ENCODE data around the gene EPS8L2.

EPS8L2 gene

DNA sequence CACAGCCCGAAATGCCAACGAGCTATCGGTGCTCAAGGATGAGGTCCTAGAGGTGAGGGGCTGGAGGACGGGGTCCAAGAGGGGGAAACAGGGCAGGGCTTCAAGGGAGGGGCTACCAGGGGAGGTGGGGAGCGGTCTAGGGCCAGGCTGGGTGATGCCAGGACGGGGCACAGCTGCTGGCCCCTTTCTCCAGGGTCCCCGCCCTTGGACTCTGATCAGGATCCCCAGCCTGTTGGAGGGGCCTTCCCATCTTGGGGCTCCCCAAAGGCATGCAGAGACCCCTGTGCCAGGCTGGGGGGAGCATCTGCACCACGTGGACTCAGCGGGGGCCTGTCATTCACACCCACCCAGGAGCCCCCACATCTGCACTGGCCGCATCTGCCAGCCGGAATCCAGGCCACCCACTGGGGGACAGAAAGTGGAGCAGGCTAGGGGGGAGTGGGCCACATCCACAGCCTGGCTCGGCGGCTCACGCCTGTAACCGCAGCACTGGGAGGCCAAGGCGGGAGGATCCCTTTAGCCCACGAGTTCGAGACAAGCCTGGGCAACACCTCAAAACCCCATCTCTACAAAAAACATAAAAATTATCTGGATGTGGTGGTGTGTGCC lies 18.9 kb downstream of the EPS8L2 start (continued):
- TF ChIP-seq, protein P1, sequence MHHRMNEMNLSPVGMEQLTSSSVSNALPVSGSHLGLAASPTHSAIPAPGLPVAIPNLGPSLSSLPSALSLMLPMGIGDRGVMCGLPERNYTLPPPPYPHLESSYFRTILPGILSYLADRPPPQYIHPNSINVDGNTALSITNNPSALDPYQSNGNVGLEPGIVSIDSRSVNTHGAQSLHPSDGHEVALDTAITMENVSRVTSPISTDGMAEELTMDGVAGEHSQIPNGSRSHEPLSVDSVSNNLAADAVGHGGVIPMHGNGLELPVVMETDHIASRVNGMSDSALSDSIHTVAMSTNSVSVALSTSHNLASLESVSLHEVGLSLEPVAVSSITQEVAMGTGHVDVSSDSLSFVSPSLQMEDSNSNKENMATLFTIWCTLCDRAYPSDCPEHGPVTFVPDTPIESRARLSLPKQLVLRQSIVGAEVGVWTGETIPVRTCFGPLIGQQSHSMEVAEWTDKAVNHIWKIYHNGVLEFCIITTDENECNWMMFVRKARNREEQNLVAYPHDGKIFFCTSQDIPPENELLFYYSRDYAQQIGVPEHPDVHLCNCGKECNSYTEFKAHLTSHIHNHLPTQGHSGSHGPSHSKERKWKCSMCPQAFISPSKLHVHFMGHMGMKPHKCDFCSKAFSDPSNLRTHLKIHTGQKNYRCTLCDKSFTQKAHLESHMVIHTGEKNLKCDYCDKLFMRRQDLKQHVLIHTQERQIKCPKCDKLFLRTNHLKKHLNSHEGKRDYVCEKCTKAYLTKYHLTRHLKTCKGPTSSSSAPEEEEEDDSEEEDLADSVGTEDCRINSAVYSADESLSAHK (tag by site-specific recombination; IDR thresholded peaks at IDR 0.05), result no peak
- no peak for TF ChIP-seq ZNF558 (tag by site-specific recombination; IDR thresholded peaks at IDR 0.05)
- no peak for TF ChIP-seq ZNF155 (tag by site-specific recombination; IDR thresholded peaks at IDR 0.05)
- TF ChIP-seq ZNF596 (tag by site-specific recombination; IDR thresholded peaks at IDR 0.05), result no peak
- TF ChIP-seq GLIS2 (tag by site-specific recombination; IDR thresholded peaks at IDR 0.05), result no peak

DNA sequence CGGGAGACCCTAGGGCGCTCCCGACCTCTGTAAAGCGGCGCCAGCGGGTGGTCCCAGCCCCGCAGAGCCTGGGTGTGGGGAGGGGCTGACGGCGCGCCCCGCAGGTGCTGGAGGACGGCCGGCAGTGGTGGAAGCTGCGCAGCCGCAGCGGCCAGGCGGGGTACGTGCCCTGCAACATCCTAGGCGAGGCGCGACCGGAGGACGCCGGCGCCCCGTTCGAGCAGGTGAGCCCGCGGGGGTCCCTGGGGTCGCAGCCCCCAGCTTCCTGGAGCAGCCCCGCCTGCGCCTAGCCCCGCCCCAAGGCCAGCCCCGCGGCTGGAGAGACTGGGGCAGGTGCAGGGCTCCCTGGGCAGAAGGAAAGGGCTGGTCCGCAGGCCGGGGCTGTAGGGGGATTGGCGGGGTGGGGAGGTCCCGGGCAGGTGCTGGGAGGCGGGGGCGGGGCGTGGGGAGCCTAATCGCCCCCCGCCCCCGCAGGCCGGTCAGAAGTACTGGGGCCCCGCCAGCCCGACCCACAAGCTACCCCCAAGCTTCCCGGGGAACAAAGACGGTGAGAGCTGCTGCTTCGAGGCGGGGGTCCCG lies 19.7 kb downstream of the EPS8L2 start:
- Histone ChIP-seq H3K9me3 (ENCODE audit: control insufficient read depth, insufficient read depth, low read depth, low read length) (no peaks in the 10 kb centered on the region), H3K27ac (ENCODE audit: extremely low read depth, low read depth, low read length) (no peak overlapping the region), H3K4me3 (ENCODE audit: low read depth, low read length) (no peak overlapping the region), H3K36me3 (ENCODE audit: control insufficient read depth in 2 of 2, insufficient read depth in 1 of 2, low read length in 2 of 2) (no peaks in the 10 kb centered on the region), H3K4me1 (ENCODE audit: control insufficient read depth, insufficient read depth, low read length) (no peaks in the 10 kb centered on the region; the same call in 1 of the 2 replicates)
- ChIA-PET POLR2A (interaction anchor here (1.0 to 1.6 kb wide), 5 partner anchors 19 to 150 kb away, joined by 3 to 13 read pairs (median 5); partner anchors contain the start of genes DEAF1, GATD1 and TMEM80), CTCF (interaction anchor here (0.6 to 3.1 kb wide), 8 partner anchors 19 to 171 kb away, joined by 3 to 17 read pairs (median 4); partner anchors contain the start of genes TALDO1 and TMEM80)
- no peak for TF ChIP-seq ZNF768 (tag by site-specific recombination; IDR thresholded peaks at IDR 0.05)
- TF ChIP-seq, protein P2, sequence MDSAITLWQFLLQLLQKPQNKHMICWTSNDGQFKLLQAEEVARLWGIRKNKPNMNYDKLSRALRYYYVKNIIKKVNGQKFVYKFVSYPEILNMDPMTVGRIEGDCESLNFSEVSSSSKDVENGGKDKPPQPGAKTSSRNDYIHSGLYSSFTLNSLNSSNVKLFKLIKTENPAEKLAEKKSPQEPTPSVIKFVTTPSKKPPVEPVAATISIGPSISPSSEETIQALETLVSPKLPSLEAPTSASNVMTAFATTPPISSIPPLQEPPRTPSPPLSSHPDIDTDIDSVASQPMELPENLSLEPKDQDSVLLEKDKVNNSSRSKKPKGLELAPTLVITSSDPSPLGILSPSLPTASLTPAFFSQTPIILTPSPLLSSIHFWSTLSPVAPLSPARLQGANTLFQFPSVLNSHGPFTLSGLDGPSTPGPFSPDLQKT (IDR thresholded peaks at IDR 0.05; ENCODE audit: borderline replicate concordance, low read depth, low read length), result no peak
- no peak for TF ChIP-seq YY2 (tag by site-specific recombination; IDR thresholded peaks at IDR 0.05)

DNA sequence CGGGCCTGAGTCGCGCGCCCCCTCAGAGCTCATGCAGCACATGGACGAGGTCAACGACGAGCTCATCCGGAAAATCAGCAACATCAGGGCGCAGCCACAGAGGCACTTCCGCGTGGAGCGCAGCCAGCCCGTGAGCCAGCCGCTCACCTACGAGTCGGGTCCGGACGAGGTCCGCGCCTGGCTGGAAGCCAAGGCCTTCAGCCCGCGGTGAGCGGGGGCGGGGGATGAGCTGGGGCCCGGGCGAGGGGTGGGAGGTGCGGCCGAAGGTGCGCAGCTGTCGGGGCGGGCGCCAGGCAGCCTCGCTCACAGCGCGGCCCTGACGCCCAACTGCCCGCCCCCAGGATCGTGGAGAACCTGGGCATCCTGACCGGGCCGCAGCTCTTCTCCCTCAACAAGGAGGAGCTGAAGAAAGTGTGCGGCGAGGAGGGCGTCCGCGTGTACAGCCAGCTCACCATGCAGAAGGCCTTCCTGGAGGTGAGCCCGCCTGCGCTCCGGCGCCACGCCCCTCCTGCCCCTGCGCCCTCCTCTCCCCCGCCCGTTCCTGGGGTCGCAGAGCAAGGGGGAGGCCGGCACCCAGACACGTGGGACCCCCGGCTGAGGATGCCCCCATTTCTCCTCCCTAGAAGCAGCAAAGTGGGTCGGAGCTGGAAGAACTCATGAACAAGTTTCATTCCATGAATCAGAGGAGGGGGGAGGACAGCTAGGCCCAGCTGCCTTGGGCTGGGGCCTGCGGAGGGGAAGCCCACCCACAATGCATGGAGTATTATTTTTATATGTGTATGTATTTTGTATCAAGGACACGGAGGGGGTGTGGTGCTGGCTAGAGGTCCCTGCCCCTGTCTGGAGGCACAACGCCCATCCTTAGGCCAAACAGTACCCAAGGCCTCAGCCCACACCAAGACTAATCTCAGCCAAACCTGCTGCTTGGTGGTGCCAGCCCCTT lies 20.5 kb downstream of the EPS8L2 start:
- ChIA-PET CTCF (interaction anchor here (0.6 to 3.1 kb wide), 21 partner anchors 10 to 446 kb away, joined by 3 to 17 read pairs (median 3); partner anchors contain the start of genes TALDO1 and TMEM80), POLR2A (interaction anchor here (0.6 to 1.6 kb wide), 6 partner anchors 20 to 215 kb away, joined by 3 to 13 read pairs (median 4); partner anchors contain the start of genes DEAF1, GATD1 and TMEM80)
- Histone ChIP-seq H3K36me3 (ENCODE audit: control insufficient read depth in 2 of 2, insufficient read depth in 1 of 2, low read length in 2 of 2) (no peaks in the 10 kb centered on the region), H3K27ac (ENCODE audit: extremely low read depth, low read depth, low read length) (no peak overlapping the region), H3K9me3 (ENCODE audit: control insufficient read depth, insufficient read depth, low read depth, low read length) (no peaks in the 10 kb centered on the region), H3K4me1 (ENCODE audit: control insufficient read depth, insufficient read depth, low read length) (no peaks in the 10 kb centered on the region; the same call in 1 of the 2 replicates), H3K4me3 (ENCODE audit: low read depth, low read length) (no peak overlapping the region)
- TF ChIP-seq ZBTB48 (tag by site-specific recombination; IDR thresholded peaks at IDR 0.05), result no peak
- TF ChIP-seq, protein P3, sequence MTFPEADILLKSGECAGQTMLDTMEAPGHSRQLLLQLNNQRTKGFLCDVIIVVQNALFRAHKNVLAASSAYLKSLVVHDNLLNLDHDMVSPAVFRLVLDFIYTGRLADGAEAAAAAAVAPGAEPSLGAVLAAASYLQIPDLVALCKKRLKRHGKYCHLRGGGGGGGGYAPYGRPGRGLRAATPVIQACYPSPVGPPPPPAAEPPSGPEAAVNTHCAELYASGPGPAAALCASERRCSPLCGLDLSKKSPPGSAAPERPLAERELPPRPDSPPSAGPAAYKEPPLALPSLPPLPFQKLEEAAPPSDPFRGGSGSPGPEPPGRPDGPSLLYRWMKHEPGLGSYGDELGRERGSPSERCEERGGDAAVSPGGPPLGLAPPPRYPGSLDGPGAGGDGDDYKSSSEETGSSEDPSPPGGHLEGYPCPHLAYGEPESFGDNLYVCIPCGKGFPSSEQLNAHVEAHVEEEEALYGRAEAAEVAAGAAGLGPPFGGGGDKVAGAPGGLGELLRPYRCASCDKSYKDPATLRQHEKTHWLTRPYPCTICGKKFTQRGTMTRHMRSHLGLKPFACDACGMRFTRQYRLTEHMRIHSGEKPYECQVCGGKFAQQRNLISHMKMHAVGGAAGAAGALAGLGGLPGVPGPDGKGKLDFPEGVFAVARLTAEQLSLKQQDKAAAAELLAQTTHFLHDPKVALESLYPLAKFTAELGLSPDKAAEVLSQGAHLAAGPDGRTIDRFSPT (tag by site-specific recombination; IDR thresholded peaks at IDR 0.05), result no peak
- TF ChIP-seq, protein P4, sequence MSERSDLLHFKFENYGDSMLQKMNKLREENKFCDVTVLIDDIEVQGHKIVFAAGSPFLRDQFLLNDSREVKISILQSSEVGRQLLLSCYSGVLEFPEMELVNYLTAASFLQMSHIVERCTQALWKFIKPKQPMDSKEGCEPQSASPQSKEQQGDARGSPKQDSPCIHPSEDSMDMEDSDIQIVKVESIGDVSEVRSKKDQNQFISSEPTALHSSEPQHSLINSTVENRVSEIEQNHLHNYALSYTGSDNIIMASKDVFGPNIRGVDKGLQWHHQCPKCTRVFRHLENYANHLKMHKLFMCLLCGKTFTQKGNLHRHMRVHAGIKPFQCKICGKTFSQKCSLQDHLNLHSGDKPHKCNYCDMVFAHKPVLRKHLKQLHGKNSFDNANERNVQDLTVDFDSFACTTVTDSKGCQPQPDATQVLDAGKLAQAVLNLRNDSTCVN (tag by site-specific recombination; optimal IDR thresholded peaks at IDR 0.05), result peak; percentile 44
- peak; percentile 88 for TF ChIP-seq ZFHX2 (tag by site-specific recombination; conservative IDR thresholded peaks at IDR 0.05)
- TF ChIP-seq TRIM28 (IDR thresholded peaks at IDR 0.05; ENCODE audit: borderline replicate concordance, low read length), result no peak
- TF ChIP-seq ZNF707 (tag by site-specific recombination; IDR thresholded peaks at IDR 0.05), result no peak
- peak; percentile 16; the same call in 1 of the 2 replicates for TF ChIP-seq ZBTB20 (tag by site-specific recombination; IDR thresholded peaks at IDR 0.05)
- TF ChIP-seq, protein P5, sequence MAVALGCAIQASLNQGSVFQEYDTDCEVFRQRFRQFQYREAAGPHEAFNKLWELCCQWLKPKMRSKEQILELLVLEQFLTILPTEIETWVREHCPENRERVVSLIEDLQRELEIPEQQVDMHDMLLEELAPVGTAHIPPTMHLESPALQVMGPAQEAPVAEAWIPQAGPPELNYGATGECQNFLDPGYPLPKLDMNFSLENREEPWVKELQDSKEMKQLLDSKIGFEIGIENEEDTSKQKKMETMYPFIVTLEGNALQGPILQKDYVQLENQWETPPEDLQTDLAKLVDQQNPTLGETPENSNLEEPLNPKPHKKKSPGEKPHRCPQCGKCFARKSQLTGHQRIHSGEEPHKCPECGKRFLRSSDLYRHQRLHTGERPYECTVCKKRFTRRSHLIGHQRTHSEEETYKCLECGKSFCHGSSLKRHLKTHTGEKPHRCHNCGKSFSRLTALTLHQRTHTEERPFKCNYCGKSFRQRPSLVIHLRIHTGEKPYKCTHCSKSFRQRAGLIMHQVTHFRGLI (tag by site-specific recombination; IDR thresholded peaks at IDR 0.05), result 0 out of 2 replicates have a peak, but pooled peaks have one; percentile 41
- TF ChIP-seq SP2 (tag by site-specific recombination; IDR thresholded peaks at IDR 0.05), result peak; percentile 32
- peak; percentile 50 for TF ChIP-seq EGR2 (tag by site-specific recombination; IDR thresholded peaks at IDR 0.05; ENCODE audit: low read depth)
- no peak for TF ChIP-seq RBAK (tag by site-specific recombination; IDR thresholded peaks at IDR 0.05)
- TF ChIP-seq ZNF394 (tag by site-specific recombination; IDR thresholded peaks at IDR 0.05; ENCODE audit: borderline replicate concordance), result peak; percentile 32; the same call in 1 of the 2 replicates
- no peak for TF ChIP-seq YY1 (tag by site-specific recombination; IDR thresholded peaks at IDR 0.05)
